GM19099 (cell line): ENCODE data around the gene METTL25B.

Experiments used
- POLR2A ChIP-seq: IDR thresholded peaks from 3 replicates; pipeline ENCODE4 v1.6.1; 2011; ENCODE audit warnings: low read depth; ENCODE audit not compliant: insufficient read length; ENCODE audit errors: extremely low read depth

METTL25B gene

DNA sequence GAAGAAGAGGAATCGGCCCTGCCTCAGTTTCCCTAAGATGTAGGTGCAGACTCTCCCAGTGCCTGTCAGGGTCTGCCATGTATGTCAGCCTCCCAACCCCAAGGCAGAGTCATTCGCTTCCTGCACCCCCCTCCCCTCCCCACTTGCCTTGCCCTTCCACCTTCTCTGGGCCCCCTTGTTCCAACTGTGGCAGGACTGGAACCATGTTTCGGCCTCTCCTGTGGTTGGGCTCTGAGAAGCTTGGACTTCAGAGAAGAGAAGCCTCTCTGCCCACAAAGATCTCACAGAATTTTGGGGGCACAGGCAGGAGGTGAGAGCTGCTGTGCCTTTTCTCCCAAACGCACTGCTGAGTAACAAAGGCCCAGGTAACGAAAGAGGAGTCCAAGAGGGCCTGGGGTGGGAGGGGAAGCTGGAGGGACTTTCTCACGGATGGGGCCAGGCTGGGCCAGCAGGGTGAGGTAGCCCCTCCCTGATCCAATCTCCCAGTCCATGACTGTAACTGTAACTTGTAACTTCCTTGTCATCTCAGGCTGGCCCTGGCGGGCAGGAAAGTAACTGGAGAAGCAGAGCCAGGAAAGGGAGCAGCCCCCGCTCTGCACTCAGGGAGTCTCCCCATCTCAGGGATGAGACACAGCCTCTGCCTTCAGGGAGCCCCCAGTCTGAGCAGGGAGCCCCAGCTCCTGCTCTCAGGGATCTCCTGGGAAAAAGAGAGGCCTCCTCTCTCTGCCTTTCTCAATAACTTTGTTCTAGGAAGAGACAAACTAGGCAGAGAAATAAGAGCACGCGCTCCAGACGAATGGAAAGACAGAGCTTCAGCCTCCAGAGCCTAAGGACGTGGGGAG is 34.2 kb upstream of the METTL25B start:
- TF ChIP-seq POLR2A = no peak

- no peak for TF ChIP-seq POLR2A
These were observed 33.6 kb upstream of the METTL25B start for GRCh38 chr1:156694690-156694962.

DNA sequence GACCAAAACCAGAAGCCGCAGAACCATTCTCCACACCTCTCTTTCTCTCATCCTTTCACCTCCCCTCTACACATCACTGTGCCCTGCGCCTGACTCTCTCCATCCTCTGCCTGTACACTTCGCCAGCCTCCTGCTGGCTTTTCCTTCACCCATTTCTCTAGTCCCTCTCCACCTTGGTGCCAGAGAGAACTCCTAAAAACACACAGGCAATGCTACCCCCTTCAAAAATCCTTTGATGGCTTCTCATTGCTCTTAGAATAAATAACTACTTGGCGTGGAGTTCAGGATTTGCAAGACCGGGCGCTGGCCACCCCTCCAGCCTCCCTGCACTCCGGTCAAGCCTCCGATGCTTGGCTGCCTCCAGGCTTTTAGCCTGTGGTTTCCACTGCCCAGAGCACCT is 31.5 kb upstream of the METTL25B start:
- TF ChIP-seq POLR2A = no peak

- TF ChIP-seq POLR2A = no peak
These were observed 30.8 kb upstream of the METTL25B start for GRCh38 chr1:156697481-156697880.

GRCh38 chr1:156698995-156699394 is 29.3 kb upstream of the METTL25B start:
- no peak for TF ChIP-seq POLR2A

DNA sequence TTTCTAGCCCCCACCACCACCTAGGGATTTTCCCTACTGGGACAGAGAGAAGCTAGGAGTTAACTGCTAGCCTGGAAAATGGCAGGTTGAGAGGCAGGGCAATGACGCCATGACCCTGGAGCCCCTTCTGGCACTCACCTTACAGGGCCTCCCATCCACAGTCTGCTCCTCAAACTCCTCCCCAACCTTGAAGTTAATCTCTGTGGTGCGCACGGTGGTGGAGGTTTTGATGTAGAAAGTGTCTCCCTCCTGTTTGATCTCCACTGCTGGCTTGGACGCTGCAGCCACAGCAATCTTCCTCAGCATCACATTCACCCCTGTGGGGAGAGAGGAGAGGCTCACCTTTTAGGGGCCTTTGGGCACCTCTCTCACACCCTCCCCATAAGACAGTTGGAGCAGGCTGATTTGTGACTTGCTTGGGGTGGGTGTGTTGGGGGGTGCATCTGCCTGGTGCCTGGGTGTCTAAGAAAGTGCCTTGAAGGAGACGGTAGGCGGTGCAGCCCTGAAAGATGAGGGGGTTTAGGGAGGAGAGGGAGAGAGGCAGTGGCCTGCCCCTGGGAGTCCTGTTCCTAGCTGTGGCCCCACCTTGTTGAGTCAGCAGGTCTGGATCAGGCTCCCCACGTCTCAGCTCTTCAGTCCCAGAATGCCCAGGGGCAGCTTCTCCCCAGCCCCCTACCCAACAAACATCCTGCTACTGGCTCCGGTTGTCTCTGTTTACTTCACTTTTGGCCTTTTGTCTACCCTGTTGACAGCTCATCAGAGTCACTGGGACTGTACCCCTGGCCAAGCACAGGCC is 27.3 kb upstream of the METTL25B start:
- no peak for TF ChIP-seq POLR2A

GRCh38 chr1:156703336-156703735 is 24.9 kb upstream of the METTL25B start:
- TF ChIP-seq POLR2A = no peak

GRCh38 chr1:156703741-156704140 is 24.5 kb upstream of the METTL25B start:
- no peak for TF ChIP-seq POLR2A

- no peak for TF ChIP-seq POLR2A
These were observed 24.0 kb upstream of the METTL25B start for GRCh38 chr1:156704166-156704711.

DNA sequence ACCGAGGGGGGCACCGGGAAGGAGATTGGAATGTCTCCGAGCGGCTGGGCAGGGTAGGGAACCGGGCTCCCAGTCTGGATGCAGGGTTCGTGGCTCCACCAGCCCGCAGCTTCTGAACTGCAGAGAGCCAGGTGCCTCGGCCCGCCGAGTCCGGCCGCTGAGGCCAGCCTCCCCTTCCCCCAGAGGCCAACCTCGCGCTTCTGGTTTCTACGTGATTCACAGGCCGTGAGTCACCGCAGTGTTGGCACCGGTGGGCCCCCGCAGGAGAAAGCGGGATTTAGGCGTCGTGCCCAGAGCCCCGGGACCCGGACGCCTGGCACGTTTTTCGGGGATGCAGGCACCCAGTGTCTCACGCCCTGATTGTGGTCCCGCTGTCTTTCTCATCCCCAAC is 23.3 kb upstream of the METTL25B start:
- no peak for TF ChIP-seq POLR2A

DNA sequence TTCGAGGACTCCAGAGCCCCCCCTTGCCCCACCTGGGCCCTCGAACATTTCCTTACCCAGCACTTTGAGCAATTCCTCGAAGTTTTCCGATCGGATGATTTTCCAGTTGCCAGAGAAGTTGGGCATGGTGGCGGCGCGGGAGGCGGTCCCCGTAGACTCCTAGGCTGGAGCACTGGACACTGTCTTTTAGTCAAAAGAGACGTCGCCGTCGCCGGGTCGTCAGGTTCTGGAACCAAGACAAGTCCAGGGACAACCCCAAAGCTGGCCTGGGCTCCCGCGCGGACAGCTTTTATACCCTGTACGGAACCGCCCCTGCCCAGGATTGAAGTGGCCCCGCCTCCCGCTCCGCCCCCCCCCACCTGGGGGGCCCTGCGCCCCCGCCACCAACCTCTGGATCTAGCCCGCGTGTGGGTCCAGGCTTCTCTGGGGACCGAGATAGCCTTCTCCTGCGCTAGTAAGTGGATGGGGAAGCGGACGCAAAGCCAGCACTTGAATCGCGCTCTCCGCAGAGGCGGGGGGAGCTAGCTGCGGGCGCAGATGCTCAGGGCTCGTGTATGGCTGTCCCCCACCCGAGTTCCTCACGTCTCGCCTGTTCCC is 22.9 kb upstream of the METTL25B start, which contains the start of gene CRABP2:
Gene CRABP2, minus strand, starts transcription at position 263 of the 597 bp plus-strand sequence. Its CDS starts 137 bp downstream, at position 126.
- no peak for TF ChIP-seq POLR2A

GRCh38 chr1:156705918-156706656 is 22.2 kb upstream of the METTL25B start:
- no peak for TF ChIP-seq POLR2A

- no peak for TF ChIP-seq POLR2A
These were observed 21.4 kb upstream of the METTL25B start for GRCh38 chr1:156706657-156707416.
